ENCODE results near the gene ASCC3.
"Not testable (repeated sequence)": the region's sequence is repeated elsewhere in the genome, so short reads cannot be mapped to it uniquely, and the experiment has no call there.

Gene ASCC3

DNA sequence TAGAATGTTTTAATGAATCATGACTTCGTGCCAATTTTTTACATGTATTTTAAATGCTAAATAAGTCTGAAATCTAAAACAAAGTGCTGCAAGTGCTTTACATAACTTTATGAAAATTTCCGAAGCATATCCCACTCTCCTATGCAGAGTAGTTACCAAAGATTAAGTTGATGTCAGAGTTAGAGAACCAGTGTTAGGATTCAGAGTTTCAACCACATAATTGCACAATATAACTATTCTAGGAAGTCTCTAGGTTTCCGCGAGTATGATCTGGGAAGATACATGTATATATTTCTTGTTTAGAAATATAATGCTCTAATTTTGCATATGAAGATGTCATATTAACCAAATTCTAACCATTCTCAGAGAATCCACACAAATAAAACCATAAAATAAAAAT lies 74.8 kb downstream of the ASCC3 start:
- DNase-seq (ENCODE audit: low read depth in 3 of 3, low spot score in 1 of 3), result no peak

GRCh38 chr6:100803264-100804045 lies 77.7 kb downstream of the ASCC3 start:
- DNase-seq (ENCODE audit: low read depth in 3 of 3, low spot score in 1 of 3), result no peak

GRCh38 chr6:100801036-100801435 lies 80.1 kb downstream of the ASCC3 start:
- DNase-seq (ENCODE audit: low read depth in 3 of 3, low spot score in 1 of 3), result no peak

DNA sequence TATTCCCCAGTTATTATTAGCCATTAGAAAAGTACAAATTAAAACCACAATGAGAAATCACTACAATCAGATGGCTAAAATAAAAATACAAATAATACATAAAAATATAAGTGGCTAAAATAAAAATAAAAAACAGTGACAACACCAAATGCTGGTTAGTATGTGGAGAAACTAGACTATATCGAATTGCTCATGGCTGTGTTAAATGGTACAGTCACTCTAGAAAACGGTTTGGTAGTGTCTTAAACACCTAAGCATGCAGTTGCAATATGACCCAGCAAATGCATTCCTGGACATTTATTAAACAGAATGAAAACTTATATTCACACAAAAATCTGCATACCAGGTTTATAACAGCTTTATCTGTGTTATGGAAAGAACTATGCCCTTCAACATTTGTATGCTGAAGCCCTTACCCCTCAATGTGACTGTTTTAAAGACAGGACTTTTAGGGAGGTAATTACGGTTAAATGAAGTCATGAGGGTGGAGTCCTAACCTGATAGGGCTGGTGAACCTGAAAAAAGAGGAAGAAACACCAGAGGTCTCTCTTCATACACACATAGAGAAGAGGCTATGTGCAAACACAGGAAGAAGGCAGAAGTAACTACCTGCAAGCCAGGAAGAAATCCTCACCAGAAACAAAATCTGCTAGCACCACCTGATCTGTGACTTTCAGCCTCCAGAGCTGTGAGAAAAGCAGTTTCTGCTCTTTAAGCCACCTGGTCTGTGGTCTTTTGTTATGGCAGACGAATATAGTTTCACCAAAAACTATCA lies 84.9 kb downstream of the ASCC3 start:
- no peak for DNase-seq (ENCODE audit: low read depth in 3 of 3, low spot score in 1 of 3)

- DNase-seq (ENCODE audit: low read depth in 3 of 3, low spot score in 1 of 3), result no peak
Observed at GRCh38 chr6:100790084-100790483, 91.0 kb downstream of the ASCC3 start.

GRCh38 chr6:100785982-100786381 lies 95.1 kb downstream of the ASCC3 start:
- no peak for DNase-seq (ENCODE audit: low read depth in 3 of 3, low spot score in 1 of 3)

DNA sequence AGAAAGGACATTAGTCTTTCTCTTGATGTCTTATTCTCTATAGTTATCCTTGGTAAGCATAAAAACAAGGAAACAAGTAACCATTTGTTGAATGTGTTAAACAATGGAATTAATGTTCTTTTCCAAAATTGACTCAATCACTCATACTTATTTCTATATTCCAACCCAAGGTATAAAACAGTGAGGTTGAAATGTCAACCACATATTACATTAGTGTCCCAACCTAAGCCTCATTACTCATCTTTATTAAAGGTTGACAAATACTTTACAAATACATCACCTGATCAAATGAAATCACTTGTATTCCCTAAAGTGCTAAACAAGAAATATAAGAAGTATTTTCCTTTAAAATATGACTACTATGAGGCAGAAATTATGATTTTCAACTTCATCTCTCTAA lies 100.5 kb downstream of the ASCC3 start:
- DNase-seq (ENCODE audit: low read depth in 3 of 3, low spot score in 1 of 3), result no peak

GRCh38 chr6:100775667-100776066 lies 105.5 kb downstream of the ASCC3 start:
- no peak for DNase-seq (ENCODE audit: low read depth in 3 of 3, low spot score in 1 of 3)

- DNase-seq (ENCODE audit: low read depth in 3 of 3, low spot score in 1 of 3), result no peak
Observed at GRCh38 chr6:100774681-100775080, 106.4 kb downstream of the ASCC3 start.

GRCh38 chr6:100768816-100769351 lies 112.2 kb downstream of the ASCC3 start:
- DNase-seq (ENCODE audit: low read depth in 3 of 3, low spot score in 1 of 3), result no peak

DNA sequence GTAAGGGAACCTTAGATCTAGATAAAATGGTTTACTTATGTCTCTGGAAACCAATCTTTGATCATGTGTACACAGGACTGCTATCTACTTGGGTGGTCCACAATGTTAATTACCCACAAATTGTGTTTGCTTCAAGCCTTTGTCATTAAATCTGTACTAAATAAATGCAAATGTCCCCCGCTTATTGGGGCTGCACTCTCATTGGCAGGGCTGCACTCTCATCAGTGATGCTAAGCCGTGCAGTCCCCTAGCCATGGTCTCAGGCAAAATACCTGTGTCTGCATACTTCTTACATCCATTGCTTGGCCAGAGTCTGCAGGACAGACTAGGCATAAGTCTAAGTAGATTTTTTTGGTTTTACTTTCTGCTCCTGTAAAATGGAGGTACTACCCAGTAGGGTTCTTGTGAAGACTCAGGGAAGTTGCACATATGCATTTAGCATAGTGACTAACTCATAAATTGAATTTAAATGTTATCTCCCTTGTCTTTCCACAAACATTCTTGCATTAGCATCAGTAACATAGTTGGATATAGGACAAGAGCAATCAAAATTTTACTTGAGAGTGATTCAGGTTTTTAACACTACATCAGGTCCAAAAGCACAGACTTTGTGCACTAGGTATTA lies 117.4 kb downstream of the ASCC3 start:
- DNase-seq (ENCODE audit: low read depth in 3 of 3, low spot score in 1 of 3), result no peak

DNA sequence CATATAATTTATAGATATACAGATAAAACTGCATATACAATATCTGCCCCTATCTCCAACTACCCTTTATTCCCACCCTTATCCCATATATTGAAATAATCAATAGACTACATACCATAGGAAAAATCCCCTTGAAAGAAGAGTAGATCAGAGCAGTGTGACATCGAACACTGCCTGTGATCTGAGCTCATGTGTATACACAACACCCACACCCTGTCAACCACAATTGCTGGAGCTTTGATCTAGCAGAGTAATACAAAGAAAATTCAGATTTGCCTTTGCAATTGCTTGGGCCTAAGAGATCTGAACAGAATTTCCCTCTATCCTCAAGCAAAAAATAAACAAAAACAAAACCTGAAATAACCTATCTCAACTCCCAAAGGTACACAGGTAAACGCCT lies 119.3 kb downstream of the ASCC3 start:
- no peak for DNase-seq (ENCODE audit: low read depth in 3 of 3, low spot score in 1 of 3)

GRCh38 chr6:100758386-100758785 lies 122.7 kb downstream of the ASCC3 start:
- DNase-seq (ENCODE audit: low read depth in 3 of 3, low spot score in 1 of 3), result not testable (repeated sequence)

DNA sequence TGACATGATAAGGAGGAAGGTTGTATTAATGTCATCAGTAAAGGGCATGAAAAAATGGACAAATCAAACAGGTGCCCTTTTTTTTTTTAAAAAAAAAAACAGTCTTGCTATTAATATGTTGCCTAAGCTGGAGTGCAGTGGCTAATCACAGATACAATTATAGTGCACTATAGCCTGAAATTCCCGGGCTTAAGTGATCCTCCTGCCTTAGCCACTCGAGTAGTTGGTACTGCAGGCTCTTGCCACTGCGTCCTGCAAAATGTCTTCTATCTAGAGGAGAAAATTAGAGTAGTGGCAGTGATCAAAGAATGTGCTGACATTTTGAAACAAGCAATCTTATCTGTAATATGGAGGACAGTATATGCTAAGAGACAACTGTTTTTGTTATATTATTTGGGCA lies 127.7 kb downstream of the ASCC3 start:
- DNase-seq (ENCODE audit: low read depth in 3 of 3, low spot score in 1 of 3), result no peak

GRCh38 chr6:100751590-100751989 lies 129.5 kb downstream of the ASCC3 start:
- DNase-seq (ENCODE audit: low read depth in 3 of 3, low spot score in 1 of 3), result no peak

- no peak for DNase-seq (ENCODE audit: low read depth in 3 of 3, low spot score in 1 of 3)
Observed at GRCh38 chr6:100745419-100746041, 135.6 kb downstream of the ASCC3 start.

- DNase-seq (ENCODE audit: low read depth in 3 of 3, low spot score in 1 of 3), result no peak
Observed at GRCh38 chr6:100740439-100740838, 140.7 kb downstream of the ASCC3 start.

DNA sequence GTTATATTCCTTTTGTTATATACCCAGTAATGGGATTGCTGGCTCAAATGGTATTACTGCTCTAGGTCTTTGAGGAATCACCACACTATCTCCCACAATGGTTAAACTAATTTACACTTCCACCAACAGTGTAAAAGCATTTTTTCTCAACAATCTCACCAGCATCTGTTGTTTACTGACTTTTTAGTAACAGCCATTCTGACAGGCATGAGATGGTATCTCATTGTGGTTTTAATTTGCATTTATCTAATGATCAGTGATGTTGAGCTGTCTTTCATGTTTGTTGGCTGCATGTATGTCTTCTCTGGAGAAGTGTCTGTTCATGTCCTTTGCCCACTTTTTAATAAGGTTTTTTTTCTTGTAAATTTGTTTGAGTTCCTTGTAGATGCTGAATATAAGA lies 143.4 kb downstream of the ASCC3 start:
- not testable (repeated sequence) for DNase-seq (ENCODE audit: low read depth in 3 of 3, low spot score in 1 of 3)

GRCh38 chr6:100731411-100731810 lies 149.7 kb downstream of the ASCC3 start:
- no peak for DNase-seq (ENCODE audit: low read depth in 3 of 3, low spot score in 1 of 3)

DNA sequence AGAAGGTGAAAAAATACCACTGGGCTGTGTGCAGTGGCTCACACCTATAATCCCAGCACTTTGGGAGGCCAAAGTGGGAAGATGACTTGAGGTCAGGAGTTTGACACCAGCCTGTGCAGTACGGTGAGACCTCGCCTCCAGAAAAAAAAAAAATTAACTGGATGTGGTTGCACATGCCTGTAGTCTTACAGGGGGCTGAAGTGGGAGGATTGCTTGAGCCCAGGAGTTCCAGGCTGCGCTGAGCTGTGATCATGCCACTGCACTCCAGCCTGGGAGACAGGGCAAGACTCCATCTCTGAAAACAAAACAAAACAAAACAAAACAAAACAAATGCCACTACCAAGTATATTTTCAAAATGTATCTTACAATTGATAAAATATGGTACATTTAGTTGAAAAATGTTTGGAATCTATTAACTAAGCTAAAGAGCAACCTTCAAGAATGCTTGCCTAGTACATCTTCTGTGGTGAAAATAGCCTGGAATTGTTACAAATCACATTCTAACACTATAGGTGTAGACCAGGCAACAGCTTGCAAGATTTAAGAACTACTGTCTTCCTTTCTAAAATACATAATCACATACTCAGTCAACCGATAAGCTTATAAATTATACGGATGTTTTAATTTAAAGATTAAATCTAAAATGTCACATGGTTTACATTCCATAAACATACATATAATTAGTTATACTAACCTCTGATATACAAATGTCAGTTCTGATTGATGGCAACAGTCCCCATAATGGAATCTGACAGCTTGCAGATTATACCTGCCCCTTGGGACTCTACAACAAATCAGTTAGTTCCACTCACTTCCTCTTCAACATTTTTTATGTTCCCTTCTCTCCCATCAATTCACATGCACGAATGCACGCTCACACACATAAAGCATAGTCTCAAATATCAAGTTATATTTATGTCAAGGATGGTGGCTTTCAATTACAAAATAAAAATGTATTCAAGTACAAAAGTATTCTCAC lies 150.8 kb downstream of the ASCC3 start:
- no peak for DNase-seq (ENCODE audit: low read depth in 3 of 3, low spot score in 1 of 3)

Measured in stimulated activated CD4-positive, alpha-beta T cell treated with anti-CD3 and anti-CD28 coated beads, TNF-alpha, amount 100 ng/mL, for 1 hour (primary cell).